ENCODE measurements around the gene SMAD2. TPM values are rescaled to one million over a fixed set of nuclear protein-coding genes. Genes with fewer than 3 reads are reported as not detected.

Gene SMAD2
- total and polyA plus RNA-seq, 9 of the 15 experiments (the other 6 are each of a cell fraction or from before 2014, with no cell fraction given): 9.2 to 49.6 (median 33.7) TPM

GRCh38 chr18:47772374-47773248 is 157.8 kb downstream of the SMAD2 start (continued):
- TF ChIP-seq IRF9 (tag; IDR thresholded peaks at IDR 0.05): no peak
- no peak for TF ChIP-seq U2AF2 (optimal IDR thresholded peaks at IDR 0.05; ENCODE audit: low read depth, low read length)
- peak; percentile 80; the same call in 1 of the 2 replicates for TF ChIP-seq STAG1 (CRISPR knock-in tag; IDR thresholded peaks at IDR 0.05; ENCODE audit: borderline replicate concordance)
- TF ChIP-seq, protein P1, sequence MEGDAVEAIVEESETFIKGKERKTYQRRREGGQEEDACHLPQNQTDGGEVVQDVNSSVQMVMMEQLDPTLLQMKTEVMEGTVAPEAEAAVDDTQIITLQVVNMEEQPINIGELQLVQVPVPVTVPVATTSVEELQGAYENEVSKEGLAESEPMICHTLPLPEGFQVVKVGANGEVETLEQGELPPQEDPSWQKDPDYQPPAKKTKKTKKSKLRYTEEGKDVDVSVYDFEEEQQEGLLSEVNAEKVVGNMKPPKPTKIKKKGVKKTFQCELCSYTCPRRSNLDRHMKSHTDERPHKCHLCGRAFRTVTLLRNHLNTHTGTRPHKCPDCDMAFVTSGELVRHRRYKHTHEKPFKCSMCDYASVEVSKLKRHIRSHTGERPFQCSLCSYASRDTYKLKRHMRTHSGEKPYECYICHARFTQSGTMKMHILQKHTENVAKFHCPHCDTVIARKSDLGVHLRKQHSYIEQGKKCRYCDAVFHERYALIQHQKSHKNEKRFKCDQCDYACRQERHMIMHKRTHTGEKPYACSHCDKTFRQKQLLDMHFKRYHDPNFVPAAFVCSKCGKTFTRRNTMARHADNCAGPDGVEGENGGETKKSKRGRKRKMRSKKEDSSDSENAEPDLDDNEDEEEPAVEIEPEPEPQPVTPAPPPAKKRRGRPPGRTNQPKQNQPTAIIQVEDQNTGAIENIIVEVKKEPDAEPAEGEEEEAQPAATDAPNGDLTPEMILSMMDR (IDR thresholded peaks at IDR 0.05 in 2 of 3, conservative IDR thresholded peaks at IDR 0.05 in 1 of 3; ENCODE audit: insufficient read depth in 2 of 3, low read depth in 1 of 3, low read length in 3 of 3): peak; percentile 80 to 85 (median 81)
- TF ChIP-seq SMARCC2 (IDR thresholded peaks at IDR 0.05; ENCODE audit: low read depth): no peak
- no peak for TF ChIP-seq ARHGAP35 (IDR thresholded peaks at IDR 0.05; ENCODE audit: partially characterized antibody)
- no peak for TF ChIP-seq ARID2 (IDR thresholded peaks at IDR 0.05)
- TF ChIP-seq ZFPM2 (CRISPR knock-in tag; IDR thresholded peaks at IDR 0.05): no peak
- TF ChIP-seq SPI1 (IDR thresholded peaks at IDR 0.05; ENCODE audit: borderline replicate concordance, low read depth, low read length): peak; percentile 16; the same call in 1 of the 2 replicates
- no peak for TF ChIP-seq RBM39 (optimal IDR thresholded peaks at IDR 0.05; ENCODE audit: low read depth, low read length)
- TF ChIP-seq, protein P2, sequence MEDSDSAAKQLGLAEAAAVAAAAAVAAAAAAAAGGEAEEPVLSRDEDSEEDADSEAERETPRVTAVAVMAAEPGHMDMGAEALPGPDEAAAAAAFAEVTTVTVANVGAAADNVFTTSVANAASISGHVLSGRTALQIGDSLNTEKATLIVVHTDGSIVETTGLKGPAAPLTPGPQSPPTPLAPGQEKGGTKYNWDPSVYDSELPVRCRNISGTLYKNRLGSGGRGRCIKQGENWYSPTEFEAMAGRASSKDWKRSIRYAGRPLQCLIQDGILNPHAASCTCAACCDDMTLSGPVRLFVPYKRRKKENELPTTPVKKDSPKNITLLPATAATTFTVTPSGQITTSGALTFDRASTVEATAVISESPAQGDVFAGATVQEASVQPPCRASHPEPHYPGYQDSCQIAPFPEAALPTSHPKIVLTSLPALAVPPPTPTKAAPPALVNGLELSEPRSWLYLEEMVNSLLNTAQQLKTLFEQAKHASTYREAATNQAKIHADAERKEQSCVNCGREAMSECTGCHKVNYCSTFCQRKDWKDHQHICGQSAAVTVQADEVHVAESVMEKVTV (CRISPR knock-in tag; IDR thresholded peaks at IDR 0.05): peak; percentile 30; the same call in 1 of the 2 replicates
- TF ChIP-seq SMAD1 (IDR thresholded peaks at IDR 0.05; ENCODE audit: low read depth, low read length, partially characterized antibody): no peak
